Pancreas (tissue), 10 donors: Measurements from ENCODE around the gene PFDN1. TPM values are rescaled to one million over a fixed set of nuclear protein-coding genes. Genes with fewer than 3 reads are reported as not detected.

Source experiments
- ATAC-seq, 4 donors: fragments of 200-7000 bp; cut with Tn5 transposase; one replicate each; pipeline versions ENCODE4 v1.8.0 to v1.9.1; 2020; ENCODE audit warnings: mild to moderate bottlenecking in 4 of 4, moderate library complexity in 4 of 4
- DNase-seq, 6 donors: peaks; one replicate each; pipeline ENCODE4 v3.0.0-alpha.2; 2020
- FAIRE-seq: peaks from 2 replicates; lab custom pipeline; 2012; peaks lifted over from hg19 to GRCh38; lab: Jason Lieb, UNC
- H3K27ac ChIP-seq, 4 donors: fragments of 200-600 bp; sonication (generic); 1 replicate in 3 of 4; 2 replicates in 1 of 4; pipeline versions ENCODE4 v1.5.0 to v1.8.0; 2020
- H3K27me3 ChIP-seq, 4 donors: fragments of 200-600 bp; one replicate each; pipeline ENCODE4 v1.8.0; 2021
- H3K36me3 ChIP-seq, 3 donors: fragments of 200-600 bp; sonication (generic) in 1 of 3; one replicate each; pipeline versions ENCODE4 v1.5.0 to v1.8.0; 2020 to 2021
- H3K4me1 ChIP-seq, 3 donors: fragments of 200-600 bp; one replicate each; pipeline ENCODE4 v1.8.0; 2021
- H3K4me3 ChIP-seq, 4 donors: fragments of 200-600 bp; sonication (generic) in 2 of 4; one replicate each; pipeline versions ENCODE4 v1.5.0 to v1.8.0; 2020 to 2021
- H3K9me3 ChIP-seq, 4 donors: fragments of 200-600 bp; one replicate each; pipeline ENCODE4 v1.8.0; 2021
- CTCF ChIP-seq, 4 donors: fragments of 200-600 bp; sonication (generic) in 3 of 4; IDR thresholded peaks; one replicate each; pipeline versions ENCODE4 v1.5.0 to v1.8.0; 2021; ENCODE audit warnings: antibody characterized with exemption in 4 of 4
- WGBS, 2 donors: extraction: QIAGEN DNeasy Blood & Tissue Kit; methylation state at CpG; one replicate each; pipeline ENCODE4 v1.1.7; 2013; 5-methylcytosine and 5-hydroxymethylcytosine counted together
- intact Hi-C, 3 donors: fragments of 100-400 bp; cut with DNase I; formaldehyde crosslinking; loops; one replicate each; pipeline versions ENCODE4 v1.11.1 to v1.14.2; 2022
- polyA plus RNA-seq, 2 donors: library from polyadenylated mRNA; stranded (reverse); fragments of 200-250 nt; gene quantifications; one replicate each; pipeline ENCODE4 v1.2.3, GENCODE V29; 2013
- total RNA-seq, 6 donors: library from RNA; stranded (reverse); fragmentation: NEBNext Ultra II Directional in 4 of 6; extraction: Animal tissue kit (Norgen Biotek cat#: 25700) in 4 of 6; gene quantifications; one replicate each; pipeline versions ENCODE4 v1.2.1 to v1.2.4, GENCODE V29; 2021 to 2023
- donor health status: healthy with polysubstance abuse.
- donor health status: DM: no; HTN: no; CAD: no; lungs with moderate emphysema.
- donor health status: DM: no; HTN: no; CAD: no.
- donor health status: control.
- donor health status: control.
- donor health status: Bipolar disorder and iron deficiency.
- donor health status: DM: yes; HTN: yes; CAD: no.
- donor health status: DM: no; HTN: no; CAD: no.
- donor health status: DM: no; HTN: no; CAD: no.
- donor health status: DM: yes; HTN: yes; CAD: no.

Gene PFDN1
- total and polyA plus RNA-seq, 8 donors: 10.5 to 43.9 (median 17.5) TPM

GRCh38 chr5:140325486-140325885 is 22.6 kb upstream of the PFDN1 start:
- 85 to 97% methylated on average over 3 of the region's 3 CpGs for WGBS, 2 donors
- no peak for DNase-seq

GRCh38 chr5:140324617-140325241 is 21.8 kb upstream of the PFDN1 start:
- DNase-seq (no peak), ATAC-seq (peak in 3 of 4 donors; percentile 20 to 50 (median 37)), FAIRE-seq (no peak)
- no peak for TF ChIP-seq CTCF (IDR thresholded peaks at IDR 0.05)
- Histone ChIP-seq H3K4me1 (peaks cover 20 to 27% (median 27%) of the 10 kb centered on the region in 3 donors), H3K27me3 (no peaks in the 10 kb centered on the region), H3K9me3 (no peaks in the 10 kb centered on the region), H3K36me3 (no peaks in the 10 kb centered on the region), H3K4me3 (no peak overlapping the region), H3K27ac (peak overlapping the region in 3 of 4 donors; percentile 82 to 85 (median 83))
- 63 to 96% methylated on average over 1 of the region's 1 CpG for WGBS, 2 donors
- intact Hi-C loops: no loop called here

More at GRCh38 chr5:140325486-140325885, 22.6 kb upstream of the PFDN1 start:
- Histone ChIP-seq H3K27ac (no peak overlapping the region), H3K4me1 (peaks cover 20 to 27% (median 27%) of the 10 kb centered on the region in 3 donors), H3K36me3 (no peaks in the 10 kb centered on the region), H3K27me3 (no peaks in the 10 kb centered on the region), H3K9me3 (no peaks in the 10 kb centered on the region), H3K4me3 (no peak overlapping the region)
- no peak for FAIRE-seq
- intact Hi-C loops: no loop called here
- no peak for TF ChIP-seq CTCF (IDR thresholded peaks at IDR 0.05)
- no peak for ATAC-seq

- Histone ChIP-seq H3K4me3 (no peak overlapping the region), H3K9me3 (no peaks in the 10 kb centered on the region), H3K27me3 (no peaks in the 10 kb centered on the region), H3K27ac (peak overlapping the region; percentile 72 to 85 (median 82)), H3K36me3 (no peaks in the 10 kb centered on the region), H3K4me1 (peaks cover 20 to 27% (median 27%) of the 10 kb centered on the region in 3 donors)
- DNase-seq: no peak
- no peak for ATAC-seq
- intact Hi-C loops: no loop called here
- no peak for TF ChIP-seq CTCF (IDR thresholded peaks at IDR 0.05)
- 53 to 54% methylated on average over 5 of the region's 5 CpGs for WGBS, 2 donors
- no peak for FAIRE-seq
These were observed 21.2 kb upstream of the PFDN1 start for GRCh38 chr5:140324041-140324600.

GRCh38 chr5:140322751-140323731 is 20.1 kb upstream of the PFDN1 start:
- H3K9me3 ChIP-seq: no peaks in the 10 kb centered on the region
- H3K27ac ChIP-seq: peak overlapping the region; percentile 72 to 85 (median 82)
- peak; percentile 67 to 83 (median 70) for DNase-seq
- no peak for FAIRE-seq
- 15 to 16% methylated on average over 9 of the region's 9 CpGs for WGBS, 2 donors
- peak; percentile 82 to 94 (median 90) for ATAC-seq
- TF ChIP-seq CTCF (IDR thresholded peaks at IDR 0.05): no peak
- no peaks in the 10 kb centered on the region for H3K27me3 ChIP-seq
- no peaks in the 10 kb centered on the region for H3K36me3 ChIP-seq
- intact Hi-C loops: no loop called here
- H3K4me1 ChIP-seq: peaks cover 20 to 27% (median 27%) of the 10 kb centered on the region in 3 donors
- H3K4me3 ChIP-seq: no peak overlapping the region
